Activated naive CD4-positive, alpha-beta T cell treated with anti-CD3 and anti-CD28 coated beads for 36 hours (primary cell): ENCODE measurements around the gene KIT. TPM values are rescaled to one million over a fixed set of nuclear protein-coding genes. Genes with fewer than 3 reads are reported as not detected.

Source experiments
- CTCF ChIA-PET: fragments of 350-600 bp; sonication (Branson Sonifier 250); formaldehyde crosslinking; loops from one replicate; lab custom pipeline; 2021; ENCODE audit warnings: antibody characterized with exemption; lab: Charles Lee
- DNase-seq: peaks from one replicate; pipeline ENCODE4 v3.0.0-alpha.2; 2020
- H3K27ac Mint-ChIP-seq: one replicate; pipeline ENCODE4 v1.8.0; 2021; ENCODE audit warnings: mild to moderate bottlenecking, mixed read lengths
- H3K27me3 Mint-ChIP-seq: one replicate; pipeline ENCODE4 v1.8.0; 2021; ENCODE audit warnings: low read depth, mixed read lengths
- H3K36me3 Mint-ChIP-seq: one replicate; pipeline ENCODE4 v1.8.0; 2021; ENCODE audit warnings: low read depth, mixed read lengths
- H3K4me1 Mint-ChIP-seq: one replicate; pipeline ENCODE4 v1.8.0; 2021; ENCODE audit warnings: low read depth, mixed read lengths
- H3K4me3 Mint-ChIP-seq: one replicate; pipeline ENCODE4 v1.8.0; 2021; ENCODE audit warnings: mild to moderate bottlenecking, moderate library complexity, mixed read lengths
- H3K9me3 Mint-ChIP-seq: one replicate; pipeline ENCODE4 v1.8.0; 2021; ENCODE audit warnings: mixed read lengths
- intact Hi-C: fragments of 100-400 bp; cut with micrococcal nuclease; formaldehyde crosslinking; loops from one replicate; pipeline ENCODE4 v1.15.1; 2023
- total RNA-seq, 2 experiments: library from RNA; stranded (reverse); gene quantifications; one replicate each; pipeline ENCODE4 v1.2.3, GENCODE V29; 2021

The KIT gene
- total RNA-seq, 2 experiments from 2014 or later, result not detected

GRCh38 chr4:54712206-54712605 lies 54.4 kb downstream of the KIT start:
- H3K4me3 Mint-ChIP-seq, result no peak overlapping the region
- CTCF ChIA-PET, result no interaction called here
- intact Hi-C loops, result no loop called here

GRCh38 chr4:54714631-54715030 lies 56.9 kb downstream of the KIT start:
- Mint-ChIP-seq H3K27me3 (no peaks in the 10 kb centered on the region), H3K4me3 (no peak overlapping the region), H3K9me3 (no peaks in the 10 kb centered on the region), H3K4me1 (peaks cover 6% of the 10 kb centered on the region), H3K36me3 (no peaks in the 10 kb centered on the region), H3K27ac (no peak overlapping the region)
- CTCF ChIA-PET, result no interaction called here
- intact Hi-C loops, result no loop called here
- no peak for DNase-seq

More at GRCh38 chr4:54712206-54712605, 54.4 kb downstream of the KIT start:
- H3K36me3 Mint-ChIP-seq, result no peaks in the 10 kb centered on the region
- H3K9me3 Mint-ChIP-seq, result no peaks in the 10 kb centered on the region
- DNase-seq, result no peak
- peaks cover 10% of the 10 kb centered on the region for H3K4me1 Mint-ChIP-seq
- H3K27me3 Mint-ChIP-seq, result peaks cover 4% of the 10 kb centered on the region
- no peak overlapping the region for H3K27ac Mint-ChIP-seq

DNA sequence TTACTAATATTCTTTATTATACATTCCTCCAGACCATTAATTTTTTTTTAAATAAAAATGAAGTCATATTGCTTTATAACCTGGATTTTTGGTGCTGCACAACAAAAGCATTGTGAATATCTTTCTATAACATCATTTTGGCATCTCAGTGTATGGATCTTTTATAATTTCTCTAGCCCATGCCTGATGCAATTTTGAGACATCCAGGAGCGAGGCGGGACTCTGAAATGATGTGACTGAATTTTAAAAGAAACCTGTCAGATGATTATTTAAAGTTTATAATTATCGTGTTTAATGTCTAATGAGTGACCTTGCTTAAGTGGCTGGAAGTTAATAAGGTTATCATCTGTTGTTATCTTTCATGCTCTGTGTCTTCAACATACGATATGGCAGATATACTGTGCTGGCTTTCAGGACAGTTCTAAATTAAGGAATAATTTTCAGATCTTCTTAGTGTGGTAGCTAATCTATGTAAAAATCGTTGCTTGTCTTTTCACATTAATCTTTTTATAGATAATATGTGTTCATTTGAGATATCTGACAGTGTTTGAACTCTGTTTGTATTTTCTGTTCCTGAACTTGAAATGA lies 58.8 kb downstream of the KIT start:
- CTCF ChIA-PET, result no interaction called here
- no peak for DNase-seq
- no peak overlapping the region for H3K4me3 Mint-ChIP-seq
- H3K9me3 Mint-ChIP-seq, result no peaks in the 10 kb centered on the region
- no peaks in the 10 kb centered on the region for H3K4me1 Mint-ChIP-seq
- H3K27ac Mint-ChIP-seq, result no peak overlapping the region
- no peaks in the 10 kb centered on the region for H3K27me3 Mint-ChIP-seq
- H3K36me3 Mint-ChIP-seq, result no peaks in the 10 kb centered on the region
- intact Hi-C loops, result no loop called here

GRCh38 chr4:54717694-54718093 lies 59.9 kb downstream of the KIT start:
- no peak overlapping the region for H3K4me3 Mint-ChIP-seq
- no peaks in the 10 kb centered on the region for H3K4me1 Mint-ChIP-seq
- H3K27me3 Mint-ChIP-seq, result no peaks in the 10 kb centered on the region
- H3K36me3 Mint-ChIP-seq, result no peaks in the 10 kb centered on the region
- DNase-seq, result no peak
- CTCF ChIA-PET, result no interaction called here
- H3K27ac Mint-ChIP-seq, result no peak overlapping the region
- H3K9me3 Mint-ChIP-seq, result no peaks in the 10 kb centered on the region
- intact Hi-C loops, result no loop called here

DNA sequence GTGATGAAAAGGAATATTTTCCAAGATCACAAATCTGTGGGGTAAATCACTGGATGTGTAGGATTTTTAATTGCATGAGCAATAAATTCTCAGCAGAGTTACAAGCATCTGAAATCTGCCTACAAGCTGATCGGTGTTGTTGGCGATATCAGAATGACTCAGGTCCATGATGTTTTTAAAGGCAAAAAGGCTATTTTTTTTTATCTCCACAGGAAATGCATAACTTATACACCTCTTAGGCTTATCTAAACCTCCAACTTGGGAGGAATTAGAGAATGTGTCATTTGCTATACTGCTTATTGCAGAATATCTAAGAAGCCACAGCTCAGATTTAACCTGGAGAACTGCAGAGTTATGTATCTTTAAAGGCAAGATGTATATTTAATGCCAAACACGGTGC lies 61.6 kb downstream of the KIT start:
- Mint-ChIP-seq H3K4me1 (no peaks in the 10 kb centered on the region), H3K27ac (no peak overlapping the region), H3K9me3 (no peaks in the 10 kb centered on the region), H3K4me3 (no peak overlapping the region), H3K36me3 (no peaks in the 10 kb centered on the region), H3K27me3 (no peaks in the 10 kb centered on the region)
- DNase-seq, result no peak
- intact Hi-C loops, result no loop called here
- CTCF ChIA-PET, result interaction anchor here (0.6 kb wide), 1 partner anchor 253 kb away, joined by 3 read pairs; no protein-coding TSS in a partner anchor

- Mint-ChIP-seq H3K27me3 (no peaks in the 10 kb centered on the region), H3K27ac (no peak overlapping the region), H3K36me3 (no peaks in the 10 kb centered on the region), H3K9me3 (no peaks in the 10 kb centered on the region), H3K4me1 (no peaks in the 10 kb centered on the region), H3K4me3 (no peak overlapping the region)
- intact Hi-C loops, result no loop called here
- DNase-seq, result no peak
- CTCF ChIA-PET, result no interaction called here
Observed at GRCh38 chr4:54723220-54723619, 65.5 kb downstream of the KIT start.

- H3K27me3 Mint-ChIP-seq, result no peaks in the 10 kb centered on the region
- no peak overlapping the region for H3K4me3 Mint-ChIP-seq
- no peaks in the 10 kb centered on the region for H3K36me3 Mint-ChIP-seq
- H3K4me1 Mint-ChIP-seq, result no peaks in the 10 kb centered on the region
- no peak overlapping the region for H3K27ac Mint-ChIP-seq
- intact Hi-C loops, result no loop called here
- CTCF ChIA-PET, result no interaction called here
- H3K9me3 Mint-ChIP-seq, result no peaks in the 10 kb centered on the region
- DNase-seq, result no peak
Observed at GRCh38 chr4:54723820-54724219, 66.1 kb downstream of the KIT start.

DNA sequence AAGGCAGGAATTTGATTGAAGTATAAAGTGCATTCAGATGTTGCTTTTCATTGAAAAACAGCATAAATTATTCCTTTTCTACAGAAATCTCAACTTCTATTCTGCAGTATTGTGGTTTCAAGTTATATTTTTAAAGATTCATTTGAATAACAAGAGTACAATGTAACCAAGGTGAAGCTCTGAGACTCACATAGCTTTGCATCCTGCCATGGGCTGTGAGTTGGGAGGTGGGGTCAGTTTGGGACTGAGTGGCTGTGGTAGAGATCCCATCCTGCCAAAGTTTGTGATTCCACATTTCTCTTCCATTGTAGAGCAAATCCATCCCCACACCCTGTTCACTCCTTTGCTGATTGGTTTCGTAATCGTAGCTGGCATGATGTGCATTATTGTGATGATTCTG lies 69.2 kb downstream of the KIT start:
- Mint-ChIP-seq H3K4me1 (no peaks in the 10 kb centered on the region), H3K9me3 (no peaks in the 10 kb centered on the region), H3K27ac (no peak overlapping the region), H3K4me3 (no peak overlapping the region), H3K27me3 (no peaks in the 10 kb centered on the region), H3K36me3 (no peaks in the 10 kb centered on the region)
- DNase-seq, result no peak
- intact Hi-C loops, result no loop called here
- CTCF ChIA-PET, result interaction anchor here (0.6 kb wide), 1 partner anchor 92 kb away, joined by 3 read pairs; no protein-coding TSS in a partner anchor

DNA sequence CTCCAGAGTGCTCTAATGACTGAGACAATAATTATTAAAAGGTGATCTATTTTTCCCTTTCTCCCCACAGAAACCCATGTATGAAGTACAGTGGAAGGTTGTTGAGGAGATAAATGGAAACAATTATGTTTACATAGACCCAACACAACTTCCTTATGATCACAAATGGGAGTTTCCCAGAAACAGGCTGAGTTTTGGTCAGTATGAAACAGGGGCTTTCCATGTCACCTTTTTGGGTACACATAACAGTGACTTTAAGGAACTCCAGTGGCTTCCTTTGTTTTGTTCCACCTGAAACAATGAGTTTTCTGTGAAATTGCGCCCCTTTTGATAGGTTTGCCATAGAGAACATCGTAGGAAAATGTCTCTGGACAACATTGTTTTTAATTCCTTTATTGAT lies 69.6 kb downstream of the KIT start:
- no peaks in the 10 kb centered on the region for H3K9me3 Mint-ChIP-seq

DNA sequence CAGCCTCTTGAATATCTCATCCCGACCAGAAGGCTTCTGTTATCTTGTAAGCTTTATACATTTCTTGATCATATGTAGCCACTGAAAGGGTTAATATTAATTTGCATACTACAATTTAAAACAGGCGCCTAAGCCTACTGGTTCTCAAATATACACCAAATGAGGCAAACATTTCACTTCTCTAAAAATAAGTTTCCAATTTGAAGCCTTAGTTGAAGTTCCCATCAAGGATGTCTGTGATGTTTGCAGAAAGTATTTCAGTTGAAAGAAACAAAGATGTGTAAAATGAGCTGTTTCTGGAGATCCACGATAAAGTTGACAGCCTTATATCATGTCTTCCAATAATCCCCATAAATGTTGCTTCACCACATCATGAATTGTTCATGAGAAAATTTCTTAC lies 70.6 kb downstream of the KIT start:
- intact Hi-C loops, result no loop called here
- H3K4me1 Mint-ChIP-seq, result no peaks in the 10 kb centered on the region
- CTCF ChIA-PET, result no interaction called here

More for the DNA sequence above, 69.6 kb downstream of the KIT start:
- H3K27ac Mint-ChIP-seq, result no peak overlapping the region
- no peaks in the 10 kb centered on the region for H3K4me1 Mint-ChIP-seq
- intact Hi-C loops, result no loop called here
- DNase-seq, result no peak
- H3K36me3 Mint-ChIP-seq, result no peaks in the 10 kb centered on the region
- no peak overlapping the region for H3K4me3 Mint-ChIP-seq
- CTCF ChIA-PET, result no interaction called here
- H3K27me3 Mint-ChIP-seq, result no peaks in the 10 kb centered on the region

GRCh38 chr4:54729256-54729655 lies 71.5 kb downstream of the KIT start:
- Mint-ChIP-seq H3K4me1 (no peaks in the 10 kb centered on the region), H3K27ac (no peak overlapping the region), H3K9me3 (no peaks in the 10 kb centered on the region), H3K4me3 (no peak overlapping the region), H3K36me3 (no peaks in the 10 kb centered on the region), H3K27me3 (no peaks in the 10 kb centered on the region)
- no peak for DNase-seq
- intact Hi-C loops, result no loop called here
- CTCF ChIA-PET, result no interaction called here

More for the DNA sequence above, 70.6 kb downstream of the KIT start:
- H3K9me3 Mint-ChIP-seq, result no peaks in the 10 kb centered on the region
- no peak for DNase-seq
- no peaks in the 10 kb centered on the region for H3K27me3 Mint-ChIP-seq
- no peaks in the 10 kb centered on the region for H3K36me3 Mint-ChIP-seq
- no peak overlapping the region for H3K27ac Mint-ChIP-seq
- H3K4me3 Mint-ChIP-seq, result no peak overlapping the region

- H3K27ac Mint-ChIP-seq, result no peak overlapping the region
- no peak for DNase-seq
- no peak overlapping the region for H3K4me3 Mint-ChIP-seq
- H3K27me3 Mint-ChIP-seq, result no peaks in the 10 kb centered on the region
- H3K36me3 Mint-ChIP-seq, result no peaks in the 10 kb centered on the region
- H3K4me1 Mint-ChIP-seq, result no peaks in the 10 kb centered on the region
- H3K9me3 Mint-ChIP-seq, result no peaks in the 10 kb centered on the region
- intact Hi-C loops, result no loop called here
- CTCF ChIA-PET, result no interaction called here
Observed at GRCh38 chr4:54730581-54730980, 72.8 kb downstream of the KIT start.

GRCh38 chr4:54731552-54731951 lies 73.8 kb downstream of the KIT start:
- Mint-ChIP-seq H3K27me3 (no peaks in the 10 kb centered on the region), H3K4me1 (no peaks in the 10 kb centered on the region), H3K9me3 (no peaks in the 10 kb centered on the region), H3K4me3 (no peak overlapping the region), H3K27ac (no peak overlapping the region), H3K36me3 (no peaks in the 10 kb centered on the region)
- CTCF ChIA-PET, result no interaction called here
- intact Hi-C loops, result no loop called here
- DNase-seq, result no peak
